T-helper 17 cell (primary cell): Measurements from ENCODE around the gene VWF. TPM values are rescaled to one million over a fixed set of nuclear protein-coding genes. Genes with fewer than 3 reads are reported as not detected.

ENCODE experiments used
- ATAC-seq: fragments of 150-1000 bp; cut with Tn5 transposase; 2 replicates; pipeline ENCODE4 v1.10.0; 2021; ENCODE audit warnings: mild to moderate bottlenecking, moderate library complexity
- DNase-seq, 3 donors: peaks; one replicate each; pipeline versions ENCODE4 v3.0.0 to v3.0.0-alpha.2; 2020 to 2021
- H3K9me3 ChIP-seq: one replicate; pipeline ENCODE4 v1.7.0; 2013; ENCODE audit warnings: low read length, mild to moderate bottlenecking; ENCODE audit not compliant: control insufficient read depth, poor library complexity, severe bottlenecking
- H3K27ac Mint-ChIP-seq: one replicate; pipeline ENCODE4 v1.8.0; 2022; ENCODE audit warnings: mild to moderate bottlenecking, moderate library complexity, mixed read lengths
- H3K27me3 Mint-ChIP-seq: one replicate; pipeline ENCODE4 v1.8.0; 2022; ENCODE audit warnings: mixed read lengths
- H3K36me3 Mint-ChIP-seq: one replicate; pipeline ENCODE4 v1.8.0; 2022; ENCODE audit warnings: low read depth, mixed read lengths
- H3K4me1 Mint-ChIP-seq: one replicate; pipeline ENCODE4 v1.8.0; 2022; ENCODE audit warnings: mild to moderate bottlenecking, mixed read lengths
- H3K4me3 Mint-ChIP-seq: one replicate; pipeline ENCODE4 v1.8.0; 2022; ENCODE audit warnings: mild to moderate bottlenecking, moderate library complexity, mixed read lengths
- total RNA-seq, 4 donors: library from RNA in 2 of 4; stranded (reverse) in 2 of 4; gene quantifications; one replicate each; pipeline ENCODE4 v1.2.3 and lab custom pipeline; 2022 to 2026

The VWF gene
- total RNA-seq, 2 donors from 2014 or later: 0.55 to 4.1 TPM

DNA sequence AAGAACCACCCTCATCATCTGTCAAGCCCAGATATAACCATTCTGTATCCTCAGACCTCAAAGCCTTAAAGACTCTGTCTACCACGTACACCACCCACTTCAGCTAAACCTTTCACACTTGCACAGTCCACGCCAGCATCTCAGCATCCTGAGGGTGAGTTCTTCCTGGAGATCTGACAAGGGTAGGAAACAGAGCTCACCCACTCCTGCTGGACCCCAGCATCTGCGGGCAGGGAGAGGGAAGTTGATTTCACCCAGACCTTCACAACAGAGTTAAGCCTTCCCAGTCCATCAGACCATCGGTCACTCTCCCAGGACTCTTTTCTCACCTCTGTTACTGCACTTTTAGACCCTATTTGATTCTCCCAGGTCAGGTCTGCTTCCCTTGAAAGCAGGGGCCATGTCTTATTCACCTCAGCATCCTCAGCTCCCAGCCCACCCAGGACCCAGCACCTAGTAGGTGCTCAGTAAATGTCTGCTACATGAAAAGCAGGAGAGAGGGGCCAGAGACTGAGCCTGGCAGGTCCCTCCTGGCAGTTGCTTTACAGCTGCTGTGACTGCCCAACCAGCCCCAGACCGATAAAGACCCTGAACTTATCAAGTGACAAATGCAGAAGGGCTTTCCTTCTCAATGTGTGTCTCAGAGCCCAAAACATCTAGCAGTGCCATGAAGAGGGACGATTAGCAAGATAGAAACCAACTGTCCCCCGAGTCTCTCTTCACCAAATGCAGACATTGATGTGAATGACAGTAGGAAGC is 213.5 kb downstream of the VWF start:
- no peaks in the 10 kb centered on the region for H3K9me3 ChIP-seq
- ATAC-seq (no peak), DNase-seq (no peak)
- Mint-ChIP-seq H3K27ac (no peak overlapping the region), H3K27me3 (peaks cover 47% of the 10 kb centered on the region), H3K4me1 (no peaks in the 10 kb centered on the region), H3K36me3 (no peaks in the 10 kb centered on the region), H3K4me3 (no peak overlapping the region)

GRCh38 chr12:5909560-5909959 is 214.9 kb downstream of the VWF start:
- H3K4me3 Mint-ChIP-seq: no peak overlapping the region
- DNase-seq (no peak), ATAC-seq (no peak)
- no peaks in the 10 kb centered on the region for H3K4me1 Mint-ChIP-seq
- H3K27me3 Mint-ChIP-seq: peaks cover 58% of the 10 kb centered on the region
- H3K9me3 ChIP-seq: no peaks in the 10 kb centered on the region
- no peak overlapping the region for H3K27ac Mint-ChIP-seq
- no peaks in the 10 kb centered on the region for H3K36me3 Mint-ChIP-seq

GRCh38 chr12:5908251-5908650 is 216.2 kb downstream of the VWF start:
- no peaks in the 10 kb centered on the region for H3K4me1 Mint-ChIP-seq
- H3K27me3 Mint-ChIP-seq: peaks cover 64% of the 10 kb centered on the region
- DNase-seq (no peak), ATAC-seq (no peak)
- no peak overlapping the region for H3K4me3 Mint-ChIP-seq
- H3K9me3 ChIP-seq: no peaks in the 10 kb centered on the region
- no peaks in the 10 kb centered on the region for H3K36me3 Mint-ChIP-seq
- no peak overlapping the region for H3K27ac Mint-ChIP-seq

GRCh38 chr12:5907807-5908206 is 216.7 kb downstream of the VWF start:
- no peak for DNase-seq
- H3K4me3 Mint-ChIP-seq: no peak overlapping the region

DNA sequence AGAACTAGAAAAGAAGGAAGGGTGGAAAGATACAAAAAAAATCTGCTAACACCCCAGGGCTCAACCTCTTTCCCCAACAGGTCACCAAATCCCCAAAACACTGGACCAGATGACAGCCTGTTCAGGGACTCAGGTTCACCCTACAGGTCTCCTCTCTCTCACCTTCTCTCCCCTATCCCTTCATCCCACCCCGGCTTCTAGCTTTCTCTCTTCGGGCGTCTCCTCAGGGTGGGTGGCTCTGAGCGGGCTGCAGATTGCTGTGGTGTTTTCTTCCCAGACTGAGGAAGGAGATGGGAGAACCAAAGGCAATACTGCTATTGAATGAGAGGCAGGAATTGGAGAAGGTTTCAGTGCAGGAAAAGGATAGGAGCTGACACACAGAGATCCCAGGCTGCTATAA is 218.7 kb downstream of the VWF start:
- Mint-ChIP-seq H3K27ac (no peak overlapping the region), H3K36me3 (no peaks in the 10 kb centered on the region), H3K4me1 (no peaks in the 10 kb centered on the region), H3K4me3 (no peak overlapping the region), H3K27me3 (peaks cover 47% of the 10 kb centered on the region)
- ATAC-seq: no peak
- H3K9me3 ChIP-seq: no peaks in the 10 kb centered on the region
- DNase-seq: no peak

More at GRCh38 chr12:5907807-5908206, 216.7 kb downstream of the VWF start:
- Mint-ChIP-seq H3K27me3 (peaks cover 60% of the 10 kb centered on the region), H3K4me1 (no peaks in the 10 kb centered on the region), H3K36me3 (no peaks in the 10 kb centered on the region), H3K27ac (no peak overlapping the region)
- no peak for ATAC-seq
- H3K9me3 ChIP-seq: no peaks in the 10 kb centered on the region

DNA sequence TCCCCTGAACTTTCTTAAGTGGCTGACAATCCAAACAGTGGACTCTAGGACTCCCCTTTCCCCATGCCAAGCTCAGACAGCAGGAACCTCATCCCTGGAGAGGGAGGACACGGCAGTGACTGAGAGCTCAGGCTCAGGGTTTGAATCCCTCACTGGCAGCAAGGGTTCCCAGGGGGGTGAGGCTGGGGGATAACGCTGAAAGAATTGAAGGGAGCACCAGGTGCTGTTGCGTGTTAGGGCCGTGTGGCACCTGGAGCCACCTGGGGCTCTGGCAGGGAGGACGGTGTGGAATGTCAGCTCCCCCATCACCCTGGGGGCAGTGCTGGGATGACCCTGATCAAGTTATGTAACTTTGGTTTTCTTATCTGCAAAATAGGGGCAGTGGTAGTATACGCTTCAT is 219.5 kb downstream of the VWF start:
- no peak overlapping the region for H3K27ac Mint-ChIP-seq
- no peaks in the 10 kb centered on the region for H3K36me3 Mint-ChIP-seq
- peaks cover 52% of the 10 kb centered on the region for H3K27me3 Mint-ChIP-seq
- no peaks in the 10 kb centered on the region for H3K4me1 Mint-ChIP-seq
- ATAC-seq (no peak), DNase-seq (no peak)
- H3K9me3 ChIP-seq: no peaks in the 10 kb centered on the region
- no peak overlapping the region for H3K4me3 Mint-ChIP-seq

GRCh38 chr12:5904441-5904840 is 220.0 kb downstream of the VWF start:
- Mint-ChIP-seq H3K27me3 (peaks cover 52% of the 10 kb centered on the region), H3K36me3 (no peaks in the 10 kb centered on the region), H3K27ac (no peak overlapping the region), H3K4me3 (no peak overlapping the region), H3K4me1 (no peaks in the 10 kb centered on the region)
- ATAC-seq (no peak), DNase-seq (no peak)
- no peaks in the 10 kb centered on the region for H3K9me3 ChIP-seq

DNA sequence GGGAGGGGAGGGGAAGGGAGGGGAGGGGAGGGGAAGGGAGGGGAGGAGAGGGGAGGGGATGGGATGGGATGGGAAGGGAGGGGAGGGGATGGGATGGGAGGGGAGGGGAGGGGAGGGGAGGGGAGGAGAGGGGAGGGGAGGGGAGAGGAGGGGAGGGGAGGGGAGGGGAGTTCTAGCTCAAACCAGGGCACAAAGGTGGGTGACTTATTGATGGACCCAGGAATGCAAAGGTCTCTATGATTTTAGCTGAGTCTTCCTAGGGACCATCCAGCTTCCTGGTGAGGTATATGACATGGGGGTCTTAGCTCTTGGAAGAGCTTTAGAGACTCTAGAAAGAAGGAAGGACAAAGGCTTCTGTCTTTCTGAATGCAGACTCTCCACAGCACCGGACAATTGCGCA is 221.7 kb downstream of the VWF start:
- Mint-ChIP-seq H3K27ac (no peak overlapping the region), H3K4me1 (no peaks in the 10 kb centered on the region), H3K4me3 (no peak overlapping the region), H3K36me3 (no peaks in the 10 kb centered on the region), H3K27me3 (peaks cover 44% of the 10 kb centered on the region)
- ATAC-seq (no peak), DNase-seq (no peak)
- H3K9me3 ChIP-seq: no peaks in the 10 kb centered on the region

- H3K4me1 Mint-ChIP-seq: no peaks in the 10 kb centered on the region
- no peak for ATAC-seq
- no peaks in the 10 kb centered on the region for H3K9me3 ChIP-seq
- H3K36me3 Mint-ChIP-seq: no peaks in the 10 kb centered on the region
- no peak for DNase-seq
- peaks cover 50% of the 10 kb centered on the region for H3K27me3 Mint-ChIP-seq
- H3K27ac Mint-ChIP-seq: no peak overlapping the region
- H3K4me3 Mint-ChIP-seq: no peak overlapping the region
Measured at GRCh38 chr12:5901416-5901815, 223.1 kb downstream of the VWF start.

- Mint-ChIP-seq H3K36me3 (no peaks in the 10 kb centered on the region), H3K27me3 (peaks cover 50% of the 10 kb centered on the region), H3K4me1 (no peaks in the 10 kb centered on the region), H3K4me3 (no peak overlapping the region), H3K27ac (no peak overlapping the region)
- ATAC-seq (no peak), DNase-seq (no peak)
- H3K9me3 ChIP-seq: no peaks in the 10 kb centered on the region
Measured at GRCh38 chr12:5900533-5901205, 223.8 kb downstream of the VWF start.

DNA sequence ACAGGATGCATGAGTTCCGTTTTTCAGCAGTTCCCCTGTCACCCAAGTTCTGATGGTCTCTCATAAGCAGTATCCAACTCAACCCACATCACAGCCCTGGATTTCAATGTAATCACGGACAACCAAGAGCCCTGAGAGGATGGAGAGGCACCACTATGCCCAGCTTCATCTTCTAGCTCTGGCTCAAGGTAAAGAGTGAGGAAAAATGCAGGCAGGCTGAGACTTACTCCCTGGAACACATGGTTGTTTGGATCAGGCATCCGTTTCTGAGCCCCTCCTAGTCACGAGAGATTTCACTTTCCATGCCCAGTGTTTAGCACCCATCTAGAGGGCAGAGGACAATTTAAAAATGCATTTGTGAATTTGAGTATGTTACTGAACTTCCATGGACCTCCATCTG is 224.4 kb downstream of the VWF start:
- Mint-ChIP-seq H3K27ac (no peak overlapping the region), H3K4me3 (no peak overlapping the region), H3K4me1 (no peaks in the 10 kb centered on the region), H3K27me3 (peaks cover 44% of the 10 kb centered on the region), H3K36me3 (no peaks in the 10 kb centered on the region)
- DNase-seq: no peak
- H3K9me3 ChIP-seq: no peaks in the 10 kb centered on the region
- ATAC-seq: no peak

- Mint-ChIP-seq H3K27ac (no peak overlapping the region), H3K27me3 (peaks cover 40% of the 10 kb centered on the region), H3K36me3 (no peaks in the 10 kb centered on the region), H3K4me1 (no peaks in the 10 kb centered on the region), H3K4me3 (no peak overlapping the region)
- ATAC-seq (no peak), DNase-seq (no peak)
- H3K9me3 ChIP-seq: no peaks in the 10 kb centered on the region
Measured at GRCh38 chr12:5899675-5900074, 224.8 kb downstream of the VWF start.

- Mint-ChIP-seq H3K4me3 (no peak overlapping the region), H3K36me3 (no peaks in the 10 kb centered on the region), H3K4me1 (no peaks in the 10 kb centered on the region), H3K27ac (no peak overlapping the region), H3K27me3 (peaks cover 33% of the 10 kb centered on the region)
- no peak for ATAC-seq
- DNase-seq: no peak
- H3K9me3 ChIP-seq: no peaks in the 10 kb centered on the region
Measured at GRCh38 chr12:5898874-5899273, 225.6 kb downstream of the VWF start.
